ENCODE results near the gene ANKS1B. TPM values are rescaled to one million over a fixed set of nuclear protein-coding genes. Genes with fewer than 3 reads are reported as not detected.
"Not testable (repeated sequence)": the region's sequence is repeated elsewhere in the genome, so short reads cannot be mapped to it uniquely, and the experiment has no call there.

The ANKS1B gene
- total RNA-seq, 4 donors from 2014 or later: 0.88 to 10.7 (median 4.4) TPM

- H3K9me3 ChIP-seq: no peaks in the 10 kb centered on the region
- H3K36me3 ChIP-seq: no peaks in the 10 kb centered on the region
- H3K4me1 ChIP-seq: no peaks in the 10 kb centered on the region
- DNase-seq: no peak
- H3K27me3 ChIP-seq: no peaks in the 10 kb centered on the region
- H3K4me3 ChIP-seq: no peak overlapping the region
- TF ChIP-seq POLR2A (IDR thresholded peaks at IDR 0.05) (no peak), CTCF (IDR thresholded peaks at IDR 0.05) (no peak)
- no peak overlapping the region for H3K27ac ChIP-seq
Observed at GRCh38 chr12:99745121-99745520, 239.6 kb downstream of the ANKS1B start.

DNA sequence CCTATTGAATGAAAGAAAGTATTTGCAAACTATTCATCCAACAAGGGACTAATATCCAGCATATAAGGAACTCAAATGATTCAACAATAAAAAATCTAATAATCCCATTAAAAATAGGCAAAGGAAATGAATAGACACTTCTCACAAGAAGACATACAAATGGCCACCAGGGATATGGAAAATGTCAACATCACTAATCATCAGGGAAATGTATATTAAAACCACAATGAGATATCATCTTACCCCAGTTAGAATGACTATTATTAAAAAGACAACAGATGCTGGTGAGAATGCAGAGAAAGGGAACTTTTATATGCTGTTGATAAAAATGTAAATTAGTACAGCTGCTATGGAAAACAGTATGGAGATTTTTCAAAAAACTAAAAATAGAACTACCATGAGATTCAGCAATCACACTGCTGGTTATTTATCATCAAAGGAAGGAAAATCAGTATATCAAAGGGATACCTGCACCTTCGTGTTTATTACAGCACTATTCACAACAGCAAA is 247.9 kb downstream of the ANKS1B start:
- Histone ChIP-seq H3K27me3 (no peaks in the 10 kb centered on the region), H3K27ac (no peak overlapping the region), H3K4me1 (no peaks in the 10 kb centered on the region), H3K4me3 (no peak overlapping the region), H3K9me3 (no peaks in the 10 kb centered on the region), H3K36me3 (no peaks in the 10 kb centered on the region)
- TF ChIP-seq POLR2A (IDR thresholded peaks at IDR 0.05) (no peak), CTCF (IDR thresholded peaks at IDR 0.05) (no peak)
- DNase-seq: no peak

DNA sequence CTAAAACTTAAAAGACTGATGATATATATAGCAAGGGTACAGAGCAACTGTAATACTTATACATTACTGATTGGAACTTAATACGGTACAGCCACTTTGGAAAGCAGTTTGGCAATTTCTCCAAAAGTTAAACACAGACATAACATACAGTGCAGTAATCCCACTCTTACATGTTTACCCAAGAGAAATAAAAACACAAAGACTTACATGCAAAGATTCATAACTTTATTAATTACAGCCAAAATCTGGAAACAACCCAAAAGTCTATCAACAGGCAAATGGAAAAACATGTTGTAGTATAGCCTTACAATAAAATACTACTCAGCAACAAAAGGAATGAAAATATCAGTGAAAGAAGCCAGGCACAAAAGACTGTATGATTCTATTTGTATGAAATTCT is 252.6 kb downstream of the ANKS1B start:
- Histone ChIP-seq H3K36me3 (no peaks in the 10 kb centered on the region), H3K9me3 (no peaks in the 10 kb centered on the region), H3K4me3 (no peak overlapping the region), H3K27me3 (no peaks in the 10 kb centered on the region), H3K4me1 (no peaks in the 10 kb centered on the region), H3K27ac (no peak overlapping the region)
- TF ChIP-seq CTCF (IDR thresholded peaks at IDR 0.05) (no peak), POLR2A (IDR thresholded peaks at IDR 0.05) (no peak)
- DNase-seq: no peak

- Histone ChIP-seq H3K36me3 (no peaks in the 10 kb centered on the region), H3K9me3 (peaks cover 0 to 8% (median 0%) of the 10 kb centered on the region in 4 donors), H3K4me3 (no peak overlapping the region), H3K27me3 (no peaks in the 10 kb centered on the region), H3K27ac (no peak overlapping the region), H3K4me1 (no peaks in the 10 kb centered on the region)
- TF ChIP-seq POLR2A (IDR thresholded peaks at IDR 0.05) (no peak), CTCF (IDR thresholded peaks at IDR 0.05) (no peak)
- DNase-seq: no peak
Observed at GRCh38 chr12:99722690-99723486, 261.8 kb downstream of the ANKS1B start.

DNA sequence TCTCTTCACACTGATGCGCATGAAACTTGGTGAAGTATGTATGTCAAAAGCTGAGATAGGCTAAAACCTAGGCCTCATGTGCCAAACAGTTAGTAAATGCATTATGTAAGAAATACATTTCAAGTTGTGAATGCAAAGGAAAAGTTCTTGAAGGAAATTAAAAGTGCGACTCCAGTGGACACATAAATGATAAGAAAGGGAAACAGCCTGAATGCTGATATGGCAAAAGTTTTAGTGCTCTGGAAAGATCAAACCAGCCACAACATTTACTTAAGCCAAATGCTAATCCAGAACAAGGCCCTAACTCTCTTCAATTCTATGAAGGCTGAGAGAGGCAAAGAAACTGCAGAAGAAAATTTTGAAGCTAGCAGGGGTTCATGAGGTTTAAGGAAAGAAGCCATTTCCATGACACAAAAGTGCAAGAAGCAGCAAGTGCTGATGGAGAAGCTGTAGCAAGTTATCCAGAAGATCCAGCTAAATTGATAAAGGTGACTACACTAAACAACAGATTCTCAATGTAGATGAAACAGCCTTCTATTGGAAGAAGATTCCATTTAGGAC is 262.9 kb downstream of the ANKS1B start:
- no peak for TF ChIP-seq POLR2A (IDR thresholded peaks at IDR 0.05)
- no peak for TF ChIP-seq CTCF (IDR thresholded peaks at IDR 0.05)
- H3K36me3 ChIP-seq: no peaks in the 10 kb centered on the region

GRCh38 chr12:99720083-99720465 is 264.7 kb downstream of the ANKS1B start:
- H3K27ac ChIP-seq, H3K4me1 ChIP-seq, H3K9me3 ChIP-seq, H3K4me3 ChIP-seq, H3K27me3 ChIP-seq, H3K36me3 ChIP-seq, DNase-seq: not testable (repeated sequence)

More for the DNA sequence above, 262.9 kb downstream of the ANKS1B start:
- no peak for DNase-seq
- Histone ChIP-seq H3K27ac (no peak overlapping the region), H3K4me3 (no peak overlapping the region), H3K27me3 (no peaks in the 10 kb centered on the region), H3K4me1 (no peaks in the 10 kb centered on the region), H3K9me3 (peaks cover 0 to 8% (median 0%) of the 10 kb centered on the region in 4 donors)

DNA sequence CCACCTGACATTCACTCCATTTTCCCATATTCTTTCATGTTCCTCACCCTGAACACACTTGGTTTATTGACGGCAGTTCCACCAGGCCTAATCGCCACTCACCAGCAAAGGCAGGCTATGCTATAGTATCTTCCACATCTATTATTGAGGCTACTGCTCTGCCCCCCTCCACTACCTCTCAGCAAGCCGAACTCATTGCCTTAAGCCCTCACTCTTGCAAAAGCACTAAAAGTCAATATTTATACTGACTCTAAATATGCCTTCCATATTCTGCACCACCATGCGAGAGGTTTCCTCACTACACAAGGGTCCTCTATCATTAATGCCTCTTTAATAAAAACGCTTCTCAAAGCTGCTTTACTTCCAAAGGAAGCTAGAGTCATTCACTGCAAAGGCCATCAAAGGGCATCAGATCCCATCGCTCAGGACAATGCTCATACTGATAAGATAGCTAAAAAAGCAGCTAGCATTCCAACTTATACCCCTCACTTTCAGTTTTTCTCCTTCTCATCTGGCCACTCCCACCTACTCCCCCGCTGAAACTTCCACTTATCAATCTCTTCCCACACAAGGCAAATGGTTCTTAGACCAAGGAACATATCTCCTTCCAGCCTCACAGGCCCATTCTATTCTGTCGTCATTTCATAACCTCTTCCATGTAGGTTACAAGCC is 265.2 kb downstream of the ANKS1B start:
- not testable (repeated sequence) for H3K9me3 ChIP-seq, H3K4me1 ChIP-seq, H3K27ac ChIP-seq, DNase-seq, H3K27me3 ChIP-seq, H3K4me3 ChIP-seq, H3K36me3 ChIP-seq

GRCh38 chr12:99715841-99716510 is 268.8 kb downstream of the ANKS1B start:
- not testable (repeated sequence) for H3K9me3 ChIP-seq, H3K4me1 ChIP-seq, H3K4me3 ChIP-seq, H3K27ac ChIP-seq, H3K27me3 ChIP-seq, DNase-seq, H3K36me3 ChIP-seq

Measured in Peyer's patch (tissue), 4 donors.